Measurements from ENCODE around the gene DBH. TPM values are rescaled to one million over a fixed set of nuclear protein-coding genes. Genes with fewer than 3 reads are reported as not detected.

Gene DBH
- total RNA-seq, 1 donor from 2014 or later, result not detected

DNA sequence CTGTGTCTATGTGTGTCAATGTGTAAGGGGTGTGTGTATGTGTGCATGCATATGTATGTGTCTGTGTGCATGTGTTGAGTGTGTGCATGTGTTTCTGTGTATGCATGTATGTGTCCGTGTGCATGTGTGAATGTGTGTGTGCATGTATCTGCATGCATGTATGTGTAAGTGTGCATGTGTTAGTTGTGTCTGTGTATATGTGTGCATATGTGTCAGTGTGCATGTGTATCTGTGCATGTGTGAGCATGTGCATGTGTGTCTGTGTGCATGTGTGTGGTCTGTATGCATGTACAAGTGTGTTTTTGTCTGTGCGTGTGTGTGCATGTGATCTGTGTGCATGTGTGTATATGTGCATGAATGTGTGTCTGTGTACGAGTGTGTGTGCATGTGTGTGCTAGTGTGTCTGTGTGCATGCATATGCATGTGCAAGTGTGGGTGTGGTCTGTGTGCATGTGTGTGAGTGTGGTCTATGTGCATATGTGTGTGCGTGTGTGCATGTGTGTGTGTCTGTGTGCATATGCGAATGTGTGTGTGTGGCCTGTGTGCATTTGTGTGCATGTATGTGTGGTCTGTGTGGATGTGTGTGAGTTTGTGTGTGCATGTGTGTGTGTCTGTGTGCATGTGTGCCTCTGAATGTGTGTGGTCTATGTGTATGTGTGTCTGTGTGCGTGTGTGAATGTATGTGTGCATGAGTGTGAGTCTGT, 36.5 kb upstream of the DBH start:
- Histone ChIP-seq H3K9me3 (ENCODE audit: insufficient read depth, low read depth, low read length) (peaks cover 14% of the 10 kb centered on the region), H3K27me3 (ENCODE audit: insufficient read depth, low read length) (peaks cover 4% of the 10 kb centered on the region), H3K4me2 (ENCODE audit: low read length) (no peak overlapping the region), H3K27ac (ENCODE audit: low read depth, low read length) (no peak overlapping the region), H3K36me3 (ENCODE audit: insufficient read depth, low read length) (no peaks in the 10 kb centered on the region), H3K4me1 (ENCODE audit: insufficient read depth, low read length) (no peaks in the 10 kb centered on the region), H3K4me3 (ENCODE audit: insufficient read depth, low read depth, low read length) (no peak overlapping the region), H2AFZ (ENCODE audit: low read depth, low read length) (no peak overlapping the region), H4K20me1 (ENCODE audit: insufficient read depth, low read length) (no peaks in the 10 kb centered on the region), H3K79me2 (ENCODE audit: insufficient read depth, low read length) (no peaks in the 10 kb centered on the region), H3K9ac (ENCODE audit: low read length) (no peak overlapping the region)
- FAIRE-seq, result no peak
- Mint-ChIP-seq H3K4me3 (ENCODE audit: unreplicated experiment) (no peak overlapping the region), H3K36me3 (ENCODE audit: low read depth, unreplicated experiment) (no peaks in the 10 kb centered on the region), H3K27me3 (ENCODE audit: low read depth, unreplicated experiment) (peaks cover 40% of the 10 kb centered on the region), H3K4me1 (ENCODE audit: low read depth, unreplicated experiment) (no peaks in the 10 kb centered on the region), H3K9me3 (ENCODE audit: unreplicated experiment) (peaks cover 20% of the 10 kb centered on the region), H3K27ac (ENCODE audit: unreplicated experiment) (no peak overlapping the region)
- DNase-seq (ENCODE audit: low read depth), result no peak
- TF ChIP-seq CTCF (IDR thresholded peaks at IDR 0.05; ENCODE audit: insufficient read depth, low read depth, low read length), result no peak
- TF ChIP-seq EZH2 (IDR thresholded peaks at IDR 0.05; ENCODE audit: insufficient read depth, low read length), result no peak

GRCh38 chr9:133600739-133601138, 35.4 kb upstream of the DBH start:
- H3K36me3 Mint-ChIP-seq (ENCODE audit: low read depth, unreplicated experiment), result no peaks in the 10 kb centered on the region
- Histone ChIP-seq H3K36me3 (ENCODE audit: insufficient read depth, low read length) (no peaks in the 10 kb centered on the region), H3K9me3 (ENCODE audit: insufficient read depth, low read depth, low read length) (peaks cover 14% of the 10 kb centered on the region), H3K9ac (ENCODE audit: low read length) (no peak overlapping the region), H2AFZ (ENCODE audit: low read depth, low read length) (no peak overlapping the region), H3K79me2 (ENCODE audit: insufficient read depth, low read length) (no peaks in the 10 kb centered on the region), H4K20me1 (ENCODE audit: insufficient read depth, low read length) (no peaks in the 10 kb centered on the region), H3K4me2 (ENCODE audit: low read length) (no peak overlapping the region), H3K4me3 (ENCODE audit: insufficient read depth, low read depth, low read length) (no peak overlapping the region), H3K27ac (ENCODE audit: low read depth, low read length) (no peak overlapping the region), H3K27me3 (ENCODE audit: insufficient read depth, low read length) (peaks cover 7% of the 10 kb centered on the region), H3K4me1 (ENCODE audit: insufficient read depth, low read length) (no peaks in the 10 kb centered on the region)
- TF ChIP-seq CTCF (IDR thresholded peaks at IDR 0.05; ENCODE audit: insufficient read depth, low read depth, low read length) (no peak), EZH2 (IDR thresholded peaks at IDR 0.05; ENCODE audit: insufficient read depth, low read length) (no peak)
- DNase-seq (ENCODE audit: low read depth) (no peak), FAIRE-seq (no peak)
- no peak overlapping the region for H3K4me3 Mint-ChIP-seq (ENCODE audit: unreplicated experiment)
- peaks cover 17% of the 10 kb centered on the region for H3K9me3 Mint-ChIP-seq (ENCODE audit: unreplicated experiment)
- H3K4me1 Mint-ChIP-seq (ENCODE audit: low read depth, unreplicated experiment), result no peaks in the 10 kb centered on the region
- H3K27me3 Mint-ChIP-seq (ENCODE audit: low read depth, unreplicated experiment), result peaks cover 40% of the 10 kb centered on the region
- no peak overlapping the region for H3K27ac Mint-ChIP-seq (ENCODE audit: unreplicated experiment)

DNA sequence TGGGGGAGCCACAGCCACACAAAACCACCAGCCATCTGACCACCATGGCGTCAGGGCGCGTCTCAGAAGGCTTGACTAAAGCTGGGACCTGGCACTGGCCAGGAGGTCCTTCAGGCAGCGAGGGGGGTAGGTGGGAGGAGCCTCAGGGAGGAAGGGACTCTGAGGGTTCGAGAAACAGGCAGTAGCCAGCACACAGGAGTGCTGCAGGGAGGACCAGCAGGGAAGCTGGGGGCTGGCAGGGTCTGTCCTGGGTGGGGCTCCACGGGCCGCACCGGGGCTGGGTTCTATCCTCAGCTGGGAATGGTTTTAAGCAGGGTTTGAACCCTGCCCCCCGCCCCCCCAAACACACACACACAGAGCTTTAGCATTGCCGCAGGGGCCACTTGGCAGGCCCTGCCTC, 34.4 kb upstream of the DBH start:
- Histone ChIP-seq H3K4me3 (ENCODE audit: insufficient read depth, low read depth, low read length) (no peak overlapping the region), H3K27me3 (ENCODE audit: insufficient read depth, low read length) (peaks cover 14% of the 10 kb centered on the region), H3K9me3 (ENCODE audit: insufficient read depth, low read depth, low read length) (peaks cover 14% of the 10 kb centered on the region), H3K27ac (ENCODE audit: low read depth, low read length) (no peak overlapping the region), H4K20me1 (ENCODE audit: insufficient read depth, low read length) (no peaks in the 10 kb centered on the region), H3K4me2 (ENCODE audit: low read length) (no peak overlapping the region), H2AFZ (ENCODE audit: low read depth, low read length) (no peak overlapping the region), H3K79me2 (ENCODE audit: insufficient read depth, low read length) (no peaks in the 10 kb centered on the region), H3K36me3 (ENCODE audit: insufficient read depth, low read length) (no peaks in the 10 kb centered on the region), H3K9ac (ENCODE audit: low read length) (no peak overlapping the region), H3K4me1 (ENCODE audit: insufficient read depth, low read length) (no peaks in the 10 kb centered on the region)
- FAIRE-seq, result no peak
- H3K27me3 Mint-ChIP-seq (ENCODE audit: low read depth, unreplicated experiment), result peaks cover 48% of the 10 kb centered on the region
- TF ChIP-seq CTCF (IDR thresholded peaks at IDR 0.05; ENCODE audit: insufficient read depth, low read depth, low read length), result no peak
- TF ChIP-seq EZH2 (IDR thresholded peaks at IDR 0.05; ENCODE audit: insufficient read depth, low read length), result no peak
- peaks cover 11% of the 10 kb centered on the region for H3K9me3 Mint-ChIP-seq (ENCODE audit: unreplicated experiment)
- no peaks in the 10 kb centered on the region for H3K36me3 Mint-ChIP-seq (ENCODE audit: low read depth, unreplicated experiment)
- DNase-seq (ENCODE audit: low read depth), result no peak
- no peaks in the 10 kb centered on the region for H3K4me1 Mint-ChIP-seq (ENCODE audit: low read depth, unreplicated experiment)
- H3K27ac Mint-ChIP-seq (ENCODE audit: unreplicated experiment), result no peak overlapping the region
- no peak overlapping the region for H3K4me3 Mint-ChIP-seq (ENCODE audit: unreplicated experiment)

Data from astrocyte (in vitro differentiated cells and primary cell).